SH-SY5Y (cell line): ENCODE data around the gene SART3.

Experiments
- GATA2 ChIP-seq: IDR thresholded peaks from 2 replicates; pipeline ENCODE4 v1.6.1; 2011; ENCODE audit warnings: mild to moderate bottlenecking, low read depth, low read length
- GATA3 ChIP-seq: IDR thresholded peaks from 2 replicates; pipeline ENCODE4 v1.6.1; 2011; ENCODE audit warnings: low read depth, mild to moderate bottlenecking, low read length, moderate library complexity

- TF ChIP-seq GATA2 (no peak), GATA3 (no peak)
Observed at GRCh38 chr12:108609537-108610335, 48.8 kb upstream of the SART3 start.
